Mesothelial cell of epicardium (in vitro differentiated cells): Measurements from ENCODE around the gene CCDC159. TPM values are rescaled to one million over a fixed set of nuclear protein-coding genes. Genes with fewer than 3 reads are reported as not detected.
A peak's percentile ranks its signal among the peaks of the same experiment; 100 is the strongest.
"Not testable (repeated sequence)": the region's sequence is repeated elsewhere in the genome, so short reads cannot be mapped to it uniquely, and the experiment has no call there.

Experiments used
- DNase-seq, 2 experiments: peaks; one replicate each; pipeline ENCODE4 v3.0.0; 2021; ENCODE audit warnings: low spot score in 2 of 2; ENCODE audit not compliant: unreplicated experiment in 2 of 2
- H3K27ac Mint-ChIP-seq: 2 replicates; pipeline ENCODE4 v1.8.0; 2021; ENCODE audit warnings: mixed read lengths
- H3K27me3 Mint-ChIP-seq: 2 replicates; pipeline ENCODE4 v1.8.0; 2021; ENCODE audit warnings: low read depth, mixed read lengths
- H3K36me3 Mint-ChIP-seq: 2 replicates; pipeline ENCODE4 v1.8.0; 2021; ENCODE audit warnings: mixed read lengths
- H3K4me1 Mint-ChIP-seq: 2 replicates; pipeline ENCODE4 v1.8.0; 2021; ENCODE audit warnings: mixed read lengths
- H3K4me3 Mint-ChIP-seq: 2 replicates; pipeline ENCODE4 v1.8.0; 2021; ENCODE audit warnings: mild to moderate bottlenecking, moderate library complexity, mixed read lengths
- H3K9me3 Mint-ChIP-seq: 2 replicates; pipeline ENCODE4 v1.8.0; 2021; ENCODE audit warnings: mixed read lengths
- total RNA-seq: library from RNA; stranded (reverse); gene quantifications from 3 replicates; pipeline ENCODE4 v1.2.1, GENCODE V29; 2021
- TF ChIP-seq, protein P1 (sequence below): fragments of 200-600 bp; sonication (generic); IDR thresholded peaks from one replicate; pipeline ENCODE4 v1.5.0; 2021; ENCODE audit warnings: antibody characterized with exemption; ENCODE audit not compliant: unreplicated experiment

Gene CCDC159
- total RNA-seq, 1 donor from 2014 or later = 29.6 TPM

DNA sequence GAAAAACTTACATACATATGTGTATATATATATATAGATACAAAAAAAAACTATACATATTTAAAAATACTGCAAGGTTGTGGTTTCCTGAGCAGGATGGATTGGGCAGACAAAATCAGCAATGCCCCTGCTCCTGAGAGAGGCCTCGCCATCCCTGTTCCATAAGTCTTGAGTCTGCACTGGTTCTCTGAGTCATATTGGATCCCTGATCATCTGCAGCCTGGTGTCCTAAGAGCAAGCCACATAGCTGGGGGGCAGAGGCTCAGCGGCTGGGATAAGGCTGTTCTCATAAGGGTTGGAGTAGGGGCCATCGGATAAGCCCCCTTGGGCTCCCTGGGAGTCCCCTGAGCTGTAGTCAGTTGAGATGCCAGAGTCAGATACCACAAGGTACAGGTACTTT, 31.4 kb downstream of the CCDC159 start:
- TF ChIP-seq, protein P1, sequence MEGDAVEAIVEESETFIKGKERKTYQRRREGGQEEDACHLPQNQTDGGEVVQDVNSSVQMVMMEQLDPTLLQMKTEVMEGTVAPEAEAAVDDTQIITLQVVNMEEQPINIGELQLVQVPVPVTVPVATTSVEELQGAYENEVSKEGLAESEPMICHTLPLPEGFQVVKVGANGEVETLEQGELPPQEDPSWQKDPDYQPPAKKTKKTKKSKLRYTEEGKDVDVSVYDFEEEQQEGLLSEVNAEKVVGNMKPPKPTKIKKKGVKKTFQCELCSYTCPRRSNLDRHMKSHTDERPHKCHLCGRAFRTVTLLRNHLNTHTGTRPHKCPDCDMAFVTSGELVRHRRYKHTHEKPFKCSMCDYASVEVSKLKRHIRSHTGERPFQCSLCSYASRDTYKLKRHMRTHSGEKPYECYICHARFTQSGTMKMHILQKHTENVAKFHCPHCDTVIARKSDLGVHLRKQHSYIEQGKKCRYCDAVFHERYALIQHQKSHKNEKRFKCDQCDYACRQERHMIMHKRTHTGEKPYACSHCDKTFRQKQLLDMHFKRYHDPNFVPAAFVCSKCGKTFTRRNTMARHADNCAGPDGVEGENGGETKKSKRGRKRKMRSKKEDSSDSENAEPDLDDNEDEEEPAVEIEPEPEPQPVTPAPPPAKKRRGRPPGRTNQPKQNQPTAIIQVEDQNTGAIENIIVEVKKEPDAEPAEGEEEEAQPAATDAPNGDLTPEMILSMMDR = no peak
- Mint-ChIP-seq H3K4me3 (no peak overlapping the region), H3K27me3 (peaks cover 15% of the 10 kb centered on the region), H3K36me3 (no peaks in the 10 kb centered on the region), H3K27ac (no peak overlapping the region), H3K9me3 (no peaks in the 10 kb centered on the region), H3K4me1 (peaks cover 18% of the 10 kb centered on the region)
- DNase-seq = no peak

DNA sequence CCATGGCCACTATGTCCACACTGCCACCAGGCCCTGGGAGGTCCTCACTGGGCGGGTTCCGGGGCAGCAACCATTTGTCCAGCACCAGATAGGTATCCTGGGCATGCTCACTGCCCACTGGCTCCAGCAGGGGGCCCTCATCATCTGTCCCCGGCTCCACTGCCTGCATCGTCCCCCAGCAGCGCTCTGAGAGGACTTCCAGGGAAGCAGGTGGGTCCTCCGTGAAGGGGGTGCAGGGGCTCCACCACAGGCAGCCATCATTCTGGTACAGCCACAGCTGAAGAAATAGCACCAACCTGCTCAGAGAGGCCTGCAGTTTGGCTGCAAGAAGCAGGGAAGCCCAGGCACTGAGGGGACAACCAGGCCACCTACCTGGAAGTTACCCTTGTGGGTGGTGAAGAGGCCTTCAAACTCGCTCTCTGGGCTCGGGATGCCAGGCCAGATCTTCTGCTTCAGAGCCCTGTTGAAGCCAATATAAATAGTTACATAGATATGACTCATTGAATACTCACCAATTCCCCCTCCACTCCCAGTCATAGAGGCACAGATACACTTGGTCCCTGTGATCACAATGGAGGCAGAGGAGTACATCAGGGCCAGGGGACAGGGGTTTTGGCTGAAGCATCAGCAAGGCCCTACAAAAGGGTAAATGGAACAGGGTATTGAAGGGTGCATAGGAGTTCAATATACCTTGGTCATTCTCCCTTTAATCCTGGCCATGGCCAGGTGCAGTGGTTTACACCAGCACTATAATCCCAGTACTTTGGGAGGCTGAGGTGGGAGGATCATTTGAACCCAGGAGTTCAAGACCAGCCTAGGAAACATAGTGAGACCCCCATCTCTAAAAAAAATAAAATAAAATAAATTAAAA, 32.2 kb downstream of the CCDC159 start:
- Mint-ChIP-seq H3K4me1 (peaks cover 20% of the 10 kb centered on the region), H3K9me3 (no peaks in the 10 kb centered on the region), H3K36me3 (no peaks in the 10 kb centered on the region), H3K27ac (peak overlapping the region; percentile 24), H3K27me3 (peaks cover 22% of the 10 kb centered on the region), H3K4me3 (no peak overlapping the region)
- peak in 1 of 2 experiments; percentile 65 for DNase-seq
- TF ChIP-seq, protein P1 = peak; percentile 61

DNA sequence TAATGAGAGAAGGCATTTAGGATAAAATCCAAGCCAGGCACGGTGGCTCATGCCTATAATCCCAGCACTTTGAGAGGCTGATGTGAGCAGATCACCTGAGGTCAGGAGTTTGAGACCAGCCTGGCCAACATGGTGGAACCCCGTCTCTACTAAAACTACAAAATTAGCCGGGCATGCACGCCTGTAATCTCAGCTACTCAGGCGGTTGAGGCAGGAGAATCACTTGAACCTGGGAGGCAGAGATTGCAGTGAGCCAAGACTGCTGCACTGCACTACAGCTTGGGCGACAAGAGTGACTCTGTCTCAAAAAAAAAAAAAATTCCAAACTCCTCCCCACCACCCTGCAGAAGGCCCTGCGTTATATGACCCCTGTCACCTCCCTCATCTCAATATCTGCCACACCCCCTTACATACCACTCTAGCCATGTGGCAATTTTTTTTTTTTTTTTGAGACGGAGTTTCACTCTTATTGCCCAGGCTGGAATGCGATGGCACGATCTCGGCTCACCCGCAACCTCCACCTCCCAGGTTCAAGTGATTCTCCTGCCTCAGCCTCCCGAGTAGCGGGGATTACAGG, 33.0 kb downstream of the CCDC159 start:
- H3K4me3 Mint-ChIP-seq, H3K36me3 Mint-ChIP-seq, H3K27ac Mint-ChIP-seq, H3K9me3 Mint-ChIP-seq, DNase-seq: not testable (repeated sequence)
- peaks cover 20% of the 10 kb centered on the region for H3K4me1 Mint-ChIP-seq
- H3K27me3 Mint-ChIP-seq = peaks cover 24% of the 10 kb centered on the region

DNA sequence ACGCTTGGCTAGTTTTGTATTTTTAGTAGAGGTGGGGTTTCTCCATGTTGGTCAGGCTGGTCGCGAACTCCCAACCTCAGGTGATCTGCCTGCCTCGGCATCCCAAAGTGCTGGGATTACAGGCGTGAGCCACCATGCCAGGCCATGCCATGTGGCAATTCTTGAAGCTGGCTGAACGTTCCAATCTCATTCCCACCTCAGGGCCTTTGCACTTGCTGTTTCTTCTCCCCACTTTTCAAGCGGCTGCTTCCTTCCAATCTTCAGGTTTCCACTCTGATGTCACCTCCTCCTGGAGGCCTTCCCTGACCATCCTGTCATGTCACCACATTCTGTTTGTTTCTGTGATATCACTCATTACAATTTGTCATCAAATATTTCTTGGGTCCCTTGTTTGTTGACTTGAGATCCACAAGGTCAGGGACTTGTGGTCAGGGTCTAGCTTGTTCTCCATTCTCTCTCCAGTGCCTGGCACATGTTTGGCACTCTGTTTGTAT, 33.6 kb downstream of the CCDC159 start:
- H3K4me3 Mint-ChIP-seq = peak overlapping the region; percentile 84
- H3K4me1 Mint-ChIP-seq = peaks cover 20% of the 10 kb centered on the region
- no peak overlapping the region for H3K27ac Mint-ChIP-seq
- no peak for DNase-seq
- H3K27me3 Mint-ChIP-seq = peaks cover 25% of the 10 kb centered on the region
- TF ChIP-seq, protein P1 = no peak
- no peaks in the 10 kb centered on the region for H3K9me3 Mint-ChIP-seq
- H3K36me3 Mint-ChIP-seq = no peaks in the 10 kb centered on the region

DNA sequence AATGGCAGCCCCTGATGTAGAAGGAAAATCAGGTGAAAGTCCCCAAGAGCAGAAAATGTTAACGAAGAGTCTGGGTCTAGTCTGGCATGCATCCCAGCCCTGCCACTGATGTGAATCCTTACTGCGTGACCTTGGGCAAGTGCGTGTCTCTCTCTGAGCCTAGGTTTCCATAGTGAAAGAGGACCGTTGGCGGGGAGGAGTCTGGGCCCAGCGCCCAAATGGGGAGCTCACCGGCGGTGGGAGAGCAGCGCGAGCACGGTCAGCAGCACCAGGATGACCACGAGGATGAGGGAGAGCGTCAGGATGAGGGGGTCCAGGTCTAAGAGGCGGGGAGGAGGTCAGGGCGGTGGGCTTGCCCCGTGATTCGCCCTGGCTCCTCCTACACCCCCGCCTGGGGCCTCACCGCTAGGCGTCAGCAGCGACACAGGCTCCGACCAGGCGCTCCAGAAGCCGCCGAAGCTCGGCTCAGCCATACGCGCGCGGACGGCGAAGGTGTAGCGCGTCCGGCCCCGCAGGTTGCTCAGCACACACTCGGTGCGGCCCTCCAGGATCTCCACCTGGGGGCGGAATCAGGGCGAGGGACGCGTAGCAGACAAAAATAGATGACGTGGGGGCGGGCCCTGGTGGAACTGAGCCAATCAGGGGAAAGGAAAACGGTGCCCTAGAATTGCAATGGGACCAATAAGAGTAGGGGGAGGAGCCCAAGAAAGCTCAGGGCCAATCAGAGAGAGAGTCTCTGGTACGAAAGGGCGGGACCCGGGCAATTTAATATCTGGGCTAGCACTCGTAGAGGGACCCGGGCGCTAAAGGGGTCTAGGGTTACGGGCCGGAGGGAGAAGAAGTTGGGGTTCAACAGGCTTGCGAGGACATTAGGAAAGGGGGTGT, 34.6 kb downstream of the CCDC159 start:
- H3K27ac Mint-ChIP-seq = peak overlapping the region; percentile 98
- peaks cover 20% of the 10 kb centered on the region for H3K4me1 Mint-ChIP-seq
- H3K4me3 Mint-ChIP-seq = peak overlapping the region; percentile 84
- DNase-seq = peak; percentile 90 to 96
- no peaks in the 10 kb centered on the region for H3K9me3 Mint-ChIP-seq
- TF ChIP-seq, protein P1 = peak; percentile 57
- peaks cover 25% of the 10 kb centered on the region for H3K27me3 Mint-ChIP-seq
- H3K36me3 Mint-ChIP-seq = no peaks in the 10 kb centered on the region
